Cortex of kidney (tissue), 1 donor: Measurements from ENCODE around the gene SGPL1.
"Not testable (repeated sequence)": the region's sequence is repeated elsewhere in the genome, so short reads cannot be mapped to it uniquely, and the experiment has no call there.

Source experiments
- DNase-seq: peaks from one replicate; lab custom pipeline; 2025; lab: John Stamatoyannopoulos, UW

SGPL1 gene

GRCh38 chr10:70906031-70906783 lies 90.5 kb downstream of the SGPL1 start:
- DNase-seq: no peak

- no peak for DNase-seq
These were observed 91.3 kb downstream of the SGPL1 start for GRCh38 chr10:70906953-70907636.

- DNase-seq: no peak
These were observed 92.1 kb downstream of the SGPL1 start for GRCh38 chr10:70907637-70908405.

GRCh38 chr10:70908406-70909296 lies 92.9 kb downstream of the SGPL1 start:
- DNase-seq: no peak

- DNase-seq: no peak
These were observed 93.7 kb downstream of the SGPL1 start for GRCh38 chr10:70909326-70909935.

- no peak for DNase-seq
These were observed 95.0 kb downstream of the SGPL1 start for GRCh38 chr10:70910486-70911341.

GRCh38 chr10:70911386-70911785 lies 95.6 kb downstream of the SGPL1 start:
- no peak for DNase-seq

GRCh38 chr10:70912556-70912955 lies 96.8 kb downstream of the SGPL1 start:
- DNase-seq: no peak

- DNase-seq: no peak
These were observed 97.6 kb downstream of the SGPL1 start for GRCh38 chr10:70913191-70913892.

- DNase-seq: no peak
These were observed 98.1 kb downstream of the SGPL1 start for GRCh38 chr10:70913893-70914240.

- no peak for DNase-seq
These were observed 98.6 kb downstream of the SGPL1 start for GRCh38 chr10:70914316-70914864.

- no peak for DNase-seq
These were observed 99.5 kb downstream of the SGPL1 start for GRCh38 chr10:70915206-70915605.

- DNase-seq: no peak
These were observed 100.1 kb downstream of the SGPL1 start for GRCh38 chr10:70915806-70916205.

GRCh38 chr10:70916241-70916640 lies 100.5 kb downstream of the SGPL1 start:
- DNase-seq: no peak

GRCh38 chr10:70917226-70917625 lies 101.5 kb downstream of the SGPL1 start:
- no peak for DNase-seq

GRCh38 chr10:70917635-70918034 lies 101.9 kb downstream of the SGPL1 start:
- DNase-seq: no peak

GRCh38 chr10:70918851-70919530 lies 103.2 kb downstream of the SGPL1 start:
- DNase-seq: no peak

- not testable (repeated sequence) for DNase-seq
These were observed 104.2 kb downstream of the SGPL1 start for GRCh38 chr10:70919906-70920305.

- no peak for DNase-seq
These were observed 104.8 kb downstream of the SGPL1 start for GRCh38 chr10:70920519-70920918.
